ENCODE data around the gene MAML3.

Gene MAML3

DNA sequence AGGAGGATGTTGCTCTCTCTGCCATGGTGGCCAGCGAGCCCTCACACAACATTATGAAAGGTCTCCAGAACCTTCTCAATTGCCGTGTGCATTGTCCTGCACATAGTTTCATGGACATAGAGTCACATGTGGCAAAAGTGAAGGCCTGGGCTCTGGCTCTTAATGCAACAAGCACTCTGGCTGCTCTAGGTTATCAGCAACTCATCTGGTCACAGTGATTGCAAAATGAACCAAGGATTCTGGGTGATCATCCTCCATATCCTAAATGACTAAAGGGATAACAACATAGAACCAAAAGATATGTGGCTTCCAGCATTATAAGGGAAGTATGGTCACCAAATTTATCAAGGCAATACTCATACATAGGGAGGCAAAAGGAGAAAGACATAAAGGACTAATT is 313.2 kb downstream of the MAML3 start:
- TF ChIP-seq, protein P1, sequence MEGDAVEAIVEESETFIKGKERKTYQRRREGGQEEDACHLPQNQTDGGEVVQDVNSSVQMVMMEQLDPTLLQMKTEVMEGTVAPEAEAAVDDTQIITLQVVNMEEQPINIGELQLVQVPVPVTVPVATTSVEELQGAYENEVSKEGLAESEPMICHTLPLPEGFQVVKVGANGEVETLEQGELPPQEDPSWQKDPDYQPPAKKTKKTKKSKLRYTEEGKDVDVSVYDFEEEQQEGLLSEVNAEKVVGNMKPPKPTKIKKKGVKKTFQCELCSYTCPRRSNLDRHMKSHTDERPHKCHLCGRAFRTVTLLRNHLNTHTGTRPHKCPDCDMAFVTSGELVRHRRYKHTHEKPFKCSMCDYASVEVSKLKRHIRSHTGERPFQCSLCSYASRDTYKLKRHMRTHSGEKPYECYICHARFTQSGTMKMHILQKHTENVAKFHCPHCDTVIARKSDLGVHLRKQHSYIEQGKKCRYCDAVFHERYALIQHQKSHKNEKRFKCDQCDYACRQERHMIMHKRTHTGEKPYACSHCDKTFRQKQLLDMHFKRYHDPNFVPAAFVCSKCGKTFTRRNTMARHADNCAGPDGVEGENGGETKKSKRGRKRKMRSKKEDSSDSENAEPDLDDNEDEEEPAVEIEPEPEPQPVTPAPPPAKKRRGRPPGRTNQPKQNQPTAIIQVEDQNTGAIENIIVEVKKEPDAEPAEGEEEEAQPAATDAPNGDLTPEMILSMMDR (IDR thresholded peaks at IDR 0.05), result no peak

DNA sequence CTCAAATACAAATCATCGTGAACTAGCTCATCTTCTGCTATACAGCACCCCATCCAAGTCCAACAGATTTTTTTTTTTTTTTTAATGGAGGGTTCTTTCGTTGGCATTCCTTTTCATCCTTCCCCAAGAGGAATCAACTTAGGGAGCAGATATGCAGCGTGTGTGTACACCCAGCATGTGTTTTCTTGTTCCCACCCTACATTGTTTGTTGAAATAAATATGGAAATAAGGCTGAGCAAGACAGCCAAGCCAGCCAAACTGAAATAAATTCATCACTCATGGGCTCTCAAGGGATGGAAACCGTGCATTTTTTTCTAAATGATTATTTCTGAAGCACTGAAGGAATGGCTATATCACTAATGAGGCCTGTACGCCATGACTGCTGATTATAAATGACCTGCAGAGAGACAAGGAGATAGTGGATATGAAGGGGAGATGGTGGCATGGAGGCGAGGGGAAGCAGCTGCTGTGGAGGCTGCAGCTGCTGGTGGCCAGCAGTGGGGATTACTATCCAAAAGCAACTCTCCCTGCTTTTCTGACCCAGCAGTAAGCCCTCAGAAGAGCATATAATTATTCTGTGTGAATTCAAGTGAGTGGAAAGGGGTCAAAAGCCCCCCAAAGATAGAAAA is 314.5 kb downstream of the MAML3 start:
- TF ChIP-seq, protein P1 (IDR thresholded peaks at IDR 0.05), result no peak

DNA sequence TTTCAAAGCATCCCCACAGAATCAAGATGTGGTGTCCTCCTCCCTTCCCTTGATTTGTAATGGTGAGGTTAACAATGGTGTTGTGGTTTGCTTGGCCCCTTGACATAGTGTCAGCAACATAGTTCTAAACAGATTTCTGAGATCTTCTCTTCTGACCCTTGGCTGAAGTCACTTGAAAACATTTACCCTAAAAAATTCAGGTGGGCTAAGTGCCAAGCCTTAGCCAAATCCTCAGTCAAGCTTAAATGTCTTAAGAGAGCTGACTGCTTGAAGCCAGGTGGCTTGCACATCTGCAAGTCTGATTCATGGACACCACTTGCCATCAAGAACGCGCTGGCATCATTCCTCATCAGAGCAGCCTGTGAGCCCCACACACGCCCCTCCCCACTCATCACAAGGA is 315.2 kb downstream of the MAML3 start:
- TF ChIP-seq, protein P1 (IDR thresholded peaks at IDR 0.05), result no peak

DNA sequence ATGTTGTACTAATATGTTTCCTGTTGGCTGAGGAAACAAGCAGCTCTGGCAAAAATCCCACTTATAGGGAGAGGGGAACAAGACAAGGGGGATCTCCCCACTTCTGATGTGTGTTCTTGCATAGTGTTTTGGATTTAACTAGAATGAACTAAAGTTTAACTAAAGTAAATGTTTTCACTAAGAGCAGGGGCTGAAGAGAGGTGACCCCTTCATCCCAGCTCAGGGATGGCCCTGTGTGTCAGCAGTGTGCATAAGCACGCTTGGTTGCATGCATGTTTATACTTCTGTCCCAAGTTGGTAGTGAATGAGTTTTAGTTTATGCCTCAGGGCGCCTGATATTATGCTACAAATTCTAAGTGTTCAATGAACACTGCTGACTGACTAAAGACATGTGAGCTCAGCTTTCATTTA is 319.0 kb downstream of the MAML3 start:
- TF ChIP-seq, protein P1 (IDR thresholded peaks at IDR 0.05), result no peak

DNA sequence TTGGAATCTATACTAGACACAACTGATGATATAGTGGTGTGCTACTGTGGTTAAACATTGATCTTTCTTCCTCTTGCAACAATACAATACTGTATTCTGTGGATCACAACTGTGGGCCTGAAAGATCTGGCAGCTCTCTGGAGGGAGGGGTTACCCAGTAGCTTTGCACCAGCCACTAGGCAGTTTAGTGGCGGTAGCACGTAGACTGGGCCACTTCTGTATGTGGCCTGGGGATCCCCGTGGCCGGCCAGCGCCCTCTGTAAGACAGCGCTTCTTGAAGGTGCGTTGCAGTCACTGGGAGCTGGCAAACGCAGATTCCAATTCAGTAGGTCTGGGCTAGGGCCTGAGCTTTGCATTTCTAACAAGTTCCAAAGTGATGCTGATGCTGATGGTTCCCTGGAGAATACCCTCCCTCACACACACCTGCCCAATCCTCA is 319.7 kb downstream of the MAML3 start:
- TF ChIP-seq, protein P1 (IDR thresholded peaks at IDR 0.05), result no peak

DNA sequence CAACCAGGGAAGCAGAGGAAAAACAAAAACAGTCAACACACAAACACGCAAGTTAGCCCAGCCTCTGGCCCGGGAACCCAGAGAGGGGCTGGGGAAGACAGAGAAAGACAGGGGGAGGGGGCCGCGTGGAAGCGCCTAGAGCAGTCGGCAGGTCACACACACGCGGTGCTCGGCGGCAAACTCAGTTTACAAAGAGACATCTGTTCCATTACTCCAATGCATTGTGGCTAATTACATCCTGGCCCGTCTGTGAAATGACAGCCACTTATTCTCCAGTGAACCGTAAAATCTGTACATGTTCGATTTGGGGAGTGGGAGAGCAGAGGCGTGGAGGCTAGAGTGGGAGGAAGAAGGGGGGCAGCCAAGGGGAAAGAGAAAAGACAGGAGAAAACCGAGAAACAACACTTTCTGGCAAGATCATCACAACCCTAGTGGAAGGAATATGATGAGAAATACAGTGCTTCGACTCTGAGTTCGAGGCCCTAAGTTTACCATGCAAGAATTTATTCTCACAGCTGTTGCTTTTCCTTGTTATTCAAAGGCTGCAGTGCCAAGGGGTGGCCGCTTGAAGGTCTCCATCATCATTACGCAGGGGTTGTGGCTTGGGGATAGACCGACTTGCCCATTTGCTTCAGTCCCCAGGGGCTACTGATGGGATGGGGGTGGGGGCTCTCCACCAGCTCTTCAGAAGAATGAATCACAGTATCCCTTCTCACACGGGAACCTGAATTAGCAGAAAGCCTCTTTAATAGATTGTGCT is 320.7 kb downstream of the MAML3 start:
- TF ChIP-seq, protein P1 (IDR thresholded peaks at IDR 0.05), result no peak

DNA sequence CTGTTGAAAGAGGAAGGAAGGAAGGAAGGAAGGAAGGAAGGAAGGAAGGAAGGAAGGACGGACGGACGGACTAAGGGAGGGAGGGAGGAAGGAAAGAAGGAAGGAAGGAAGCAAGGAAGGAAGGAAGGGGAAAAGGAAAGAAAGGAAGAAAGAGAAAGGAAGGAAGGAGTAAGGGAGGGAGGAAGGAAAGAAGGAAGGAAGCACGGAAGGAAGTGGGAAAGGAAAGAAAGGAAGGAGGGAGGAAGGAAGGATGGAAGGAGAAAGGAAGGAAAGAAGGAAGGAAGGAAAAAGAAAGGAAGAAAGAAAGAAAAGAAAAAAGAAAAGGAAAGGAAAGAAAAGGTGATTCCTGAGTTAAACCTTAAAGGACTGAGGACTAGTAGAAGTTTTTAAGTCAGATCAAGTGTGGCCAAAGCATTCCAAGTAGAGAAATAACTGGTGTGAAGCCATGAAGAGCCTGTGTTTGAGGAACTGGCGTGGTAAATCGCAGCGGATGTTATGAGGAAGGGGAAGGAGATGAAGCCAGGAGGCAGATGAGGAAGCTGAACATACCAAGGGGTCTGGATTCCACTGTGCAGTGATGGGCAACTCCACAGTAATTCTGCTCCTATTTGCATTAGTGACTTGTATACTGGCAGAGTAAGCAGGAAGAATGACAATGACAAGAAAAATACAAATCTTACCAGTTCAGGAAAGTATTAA is 324.9 kb downstream of the MAML3 start:
- TF ChIP-seq, protein P1 (IDR thresholded peaks at IDR 0.05), result no peak

Measured in LNCAP (cell line).